Activated T-cell treated with anti-CD3 and anti-CD28 coated beads for 48 hours (primary cell): ENCODE measurements around the gene NFIC.
"Not testable (repeated sequence)": the region's sequence is repeated elsewhere in the genome, so short reads cannot be mapped to it uniquely, and the experiment has no call there.

Experiments used
- DNase-seq: peaks from one replicate; pipeline ENCODE4 v3.0.0-alpha.2; 2020; ENCODE audit warnings: low read depth

NFIC gene

GRCh38 chr19:3399311-3399710, 32.9 kb downstream of the NFIC start:
- not testable (repeated sequence) for DNase-seq

GRCh38 chr19:3401004-3401768, 34.8 kb downstream of the NFIC start:
- no peak for DNase-seq

GRCh38 chr19:3402631-3403443, 36.5 kb downstream of the NFIC start:
- DNase-seq = no peak

GRCh38 chr19:3403489-3404323, 37.3 kb downstream of the NFIC start:
- DNase-seq = no peak

- DNase-seq = no peak
These were observed 38.2 kb downstream of the NFIC start for GRCh38 chr19:3404324-3405260.

- no peak for DNase-seq
These were observed 38.9 kb downstream of the NFIC start for GRCh38 chr19:3405261-3405653.

- no peak for DNase-seq
These were observed 40.3 kb downstream of the NFIC start for GRCh38 chr19:3406571-3407111.

- DNase-seq = no peak
These were observed 41.5 kb downstream of the NFIC start for GRCh38 chr19:3407556-3408516.

- DNase-seq = no peak
These were observed 42.6 kb downstream of the NFIC start for GRCh38 chr19:3408996-3409345.

GRCh38 chr19:3409346-3410064, 43.1 kb downstream of the NFIC start:
- DNase-seq = no peak

- no peak for DNase-seq
These were observed 45.3 kb downstream of the NFIC start for GRCh38 chr19:3411636-3412035.

- DNase-seq = no peak
These were observed 45.7 kb downstream of the NFIC start for GRCh38 chr19:3412066-3412465.

GRCh38 chr19:3413796-3414327, 47.5 kb downstream of the NFIC start:
- DNase-seq = no peak

- DNase-seq = no peak
These were observed 49.3 kb downstream of the NFIC start for GRCh38 chr19:3415695-3416094.

GRCh38 chr19:3420244-3420755, 53.9 kb downstream of the NFIC start:
- no peak for DNase-seq

- DNase-seq = no peak
These were observed 54.7 kb downstream of the NFIC start for GRCh38 chr19:3420909-3421619.

GRCh38 chr19:3421656-3422055, 55.3 kb downstream of the NFIC start:
- not testable (repeated sequence) for DNase-seq

GRCh38 chr19:3423183-3423829, 56.9 kb downstream of the NFIC start:
- DNase-seq = no peak
